Loucy (cell line): ENCODE data around the gene MGRN1.

Source experiments
- EZH2phosphoT487 ChIP-seq: fragments of 200-600 bp; IDR thresholded peaks from 2 replicates; pipeline ENCODE4 v1.6.1; 2018; ENCODE audit warnings: antibody characterized with exemption, mild to moderate bottlenecking, moderate library complexity, borderline replicate concordance
- TF ChIP-seq, protein P1 (sequence below): fragments of 200-600 bp; sonication (generic); conservative IDR thresholded peaks from 2 replicates; pipeline ENCODE4 v1.5.1; 2014; ENCODE audit warnings: mild to moderate bottlenecking, antibody characterized with exemption, low read length

DNA sequence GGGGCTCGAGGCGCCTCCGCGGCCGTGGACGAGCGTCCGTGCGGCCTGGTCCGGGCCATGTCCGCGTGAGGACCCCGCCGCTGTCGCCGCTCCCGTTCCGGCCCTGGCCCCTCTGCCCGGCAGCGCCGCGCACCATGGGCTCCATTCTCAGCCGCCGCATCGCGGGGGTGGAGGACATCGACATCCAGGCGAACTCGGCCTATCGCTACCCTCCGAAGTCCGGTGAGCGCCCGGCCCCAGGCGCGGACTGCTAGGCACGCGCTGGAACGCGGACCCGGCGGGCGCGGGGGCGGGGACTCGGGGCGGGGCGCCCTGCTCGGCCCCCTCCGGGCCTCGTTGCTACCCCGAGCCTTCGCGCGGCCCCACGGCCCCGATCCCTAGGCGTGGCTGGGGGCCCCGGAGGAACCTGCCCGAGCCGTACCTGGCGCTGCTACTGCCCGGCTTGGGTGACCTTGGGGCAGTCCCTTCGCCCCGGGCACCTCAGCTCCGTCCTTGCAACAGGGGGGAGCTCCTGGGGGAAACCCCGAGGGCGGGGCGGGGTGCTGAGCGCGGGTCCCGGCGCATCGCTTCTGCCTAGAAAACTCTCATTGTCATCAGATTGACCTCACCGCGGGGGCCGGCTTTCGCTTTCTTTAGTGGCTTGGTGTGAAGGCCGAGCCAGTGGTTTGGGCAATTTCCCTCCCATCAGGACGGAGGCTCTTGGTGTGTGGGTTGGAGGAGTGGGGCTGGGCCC lies 367 bp downstream of the MGRN1 start:
- TF ChIP-seq, protein P1, sequence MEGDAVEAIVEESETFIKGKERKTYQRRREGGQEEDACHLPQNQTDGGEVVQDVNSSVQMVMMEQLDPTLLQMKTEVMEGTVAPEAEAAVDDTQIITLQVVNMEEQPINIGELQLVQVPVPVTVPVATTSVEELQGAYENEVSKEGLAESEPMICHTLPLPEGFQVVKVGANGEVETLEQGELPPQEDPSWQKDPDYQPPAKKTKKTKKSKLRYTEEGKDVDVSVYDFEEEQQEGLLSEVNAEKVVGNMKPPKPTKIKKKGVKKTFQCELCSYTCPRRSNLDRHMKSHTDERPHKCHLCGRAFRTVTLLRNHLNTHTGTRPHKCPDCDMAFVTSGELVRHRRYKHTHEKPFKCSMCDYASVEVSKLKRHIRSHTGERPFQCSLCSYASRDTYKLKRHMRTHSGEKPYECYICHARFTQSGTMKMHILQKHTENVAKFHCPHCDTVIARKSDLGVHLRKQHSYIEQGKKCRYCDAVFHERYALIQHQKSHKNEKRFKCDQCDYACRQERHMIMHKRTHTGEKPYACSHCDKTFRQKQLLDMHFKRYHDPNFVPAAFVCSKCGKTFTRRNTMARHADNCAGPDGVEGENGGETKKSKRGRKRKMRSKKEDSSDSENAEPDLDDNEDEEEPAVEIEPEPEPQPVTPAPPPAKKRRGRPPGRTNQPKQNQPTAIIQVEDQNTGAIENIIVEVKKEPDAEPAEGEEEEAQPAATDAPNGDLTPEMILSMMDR = no peak
- TF ChIP-seq EZH2phosphoT487 = no peak
